H9 (cell line): ENCODE data around the gene ECSCR. TPM values are rescaled to one million over a fixed set of nuclear protein-coding genes. Genes with fewer than 3 reads are reported as not detected.

Experiments
- DNase-seq: peaks from one replicate; pipeline ENCODE4 v3.0.0-alpha.2; 2017
- H2AFZ ChIP-seq: one replicate; pipeline ENCODE4 v1.6.1; 2013; ENCODE audit warnings: mild to moderate bottlenecking, low read length, control low read depth, moderate library complexity
- H2AK5ac ChIP-seq: 2 replicates; pipeline ENCODE4 v1.6.1; 2013; ENCODE audit warnings: low read length, control low read depth, mixed read lengths; ENCODE audit not compliant: insufficient read length
- H2BK120ac ChIP-seq: one replicate; pipeline ENCODE4 v1.6.1; 2013; ENCODE audit warnings: low read depth, mild to moderate bottlenecking, low read length, control low read depth, inconsistent platforms; ENCODE audit not compliant: poor library complexity, severe bottlenecking
- H2BK12ac ChIP-seq: 2 replicates; pipeline ENCODE4 v1.6.1; 2013; ENCODE audit warnings: low read length, control low read depth, mixed read lengths, low read depth; ENCODE audit not compliant: insufficient read length
- H2BK15ac ChIP-seq: 2 replicates; pipeline ENCODE4 v1.6.1; 2013; ENCODE audit warnings: low read depth, low read length, control low read depth
- H2BK20ac ChIP-seq: one replicate; pipeline ENCODE4 v1.6.1; 2013; ENCODE audit warnings: low read depth, mild to moderate bottlenecking, low read length, control low read depth, inconsistent platforms; ENCODE audit not compliant: poor library complexity, severe bottlenecking
- H2BK5ac ChIP-seq: 2 replicates; pipeline ENCODE4 v1.6.1; 2013; ENCODE audit warnings: low read length, control low read depth, mixed read lengths; ENCODE audit not compliant: insufficient read length
- H3K14ac ChIP-seq: 2 replicates; pipeline ENCODE4 v1.6.1; 2013; ENCODE audit warnings: low read length, control low read depth; ENCODE audit not compliant: insufficient read depth
- H3K18ac ChIP-seq: 2 replicates; pipeline ENCODE4 v1.6.1; 2013; ENCODE audit warnings: low read depth, mild to moderate bottlenecking, mixed read lengths, low read length, control low read depth; ENCODE audit not compliant: insufficient read length
- H3K23ac ChIP-seq: 2 replicates; pipeline ENCODE4 v1.6.1; 2013; ENCODE audit warnings: low read length, control low read depth, mixed read lengths, low read depth; ENCODE audit not compliant: insufficient read length
- H3K23me2 ChIP-seq: 2 replicates; pipeline ENCODE4 v1.6.1; 2013; ENCODE audit warnings: low read depth, mild to moderate bottlenecking, mixed read lengths, low read length, control low read depth; ENCODE audit not compliant: insufficient read length, poor library complexity, severe bottlenecking
- H3K27ac ChIP-seq: 2 replicates; pipeline ENCODE4 v1.5.1; 2013; ENCODE audit warnings: low read length, control low read depth, mixed read lengths, low read depth; ENCODE audit not compliant: insufficient read length
- H3K27me3 ChIP-seq: 2 replicates; pipeline ENCODE4 v1.6.1; 2013; ENCODE audit warnings: low read length, control low read depth, inconsistent platforms; ENCODE audit not compliant: insufficient read depth
- H3K4ac ChIP-seq: 2 replicates; pipeline ENCODE4 v1.6.1; 2013; ENCODE audit warnings: low read depth, mild to moderate bottlenecking, control low read depth, inconsistent platforms, low read length, moderate library complexity
- H3K4me1 ChIP-seq: 2 replicates; pipeline ENCODE4 v1.6.1; 2013; ENCODE audit warnings: low read length, control low read depth, inconsistent platforms; ENCODE audit not compliant: insufficient read depth
- H3K4me2 ChIP-seq: 2 replicates; pipeline ENCODE4 v1.6.1; 2013; ENCODE audit warnings: low read length, control low read depth, mixed read lengths; ENCODE audit not compliant: insufficient read length, insufficient read depth
- H3K56ac ChIP-seq: 2 replicates; pipeline ENCODE4 v1.6.1; 2013; ENCODE audit warnings: low read depth, mild to moderate bottlenecking, mixed read lengths, low read length, control low read depth; ENCODE audit not compliant: insufficient read length
- H3K79me1 ChIP-seq: 2 replicates; pipeline ENCODE4 v1.6.1; 2013; ENCODE audit warnings: low read depth, mild to moderate bottlenecking, moderate library complexity, low read length, control low read depth, inconsistent platforms; ENCODE audit not compliant: insufficient read depth, poor library complexity, severe bottlenecking
- H3K79me2 ChIP-seq: 2 replicates; pipeline ENCODE4 v1.6.1; 2013; ENCODE audit warnings: low read length, control low read depth, inconsistent platforms; ENCODE audit not compliant: insufficient read depth
- H3K9ac ChIP-seq: 2 replicates; pipeline ENCODE4 v1.6.1; 2013; ENCODE audit warnings: low read length, control low read depth, mixed read lengths; ENCODE audit not compliant: insufficient read length; ENCODE audit errors: extremely low read depth
- H3K9me3 ChIP-seq: one replicate; pipeline ENCODE4 v1.6.1; 2013; ENCODE audit warnings: low read depth, low read length, inconsistent platforms; ENCODE audit not compliant: control insufficient read depth
- H3T11ph ChIP-seq: one replicate; pipeline ENCODE4 v1.6.1; 2013; ENCODE audit warnings: mild to moderate bottlenecking, low read length, control low read depth, inconsistent platforms
- H4K20me1 ChIP-seq: one replicate; pipeline ENCODE4 v1.6.1; 2013; ENCODE audit not compliant: control insufficient read depth, insufficient read length, insufficient read depth
- H4K5ac ChIP-seq: 2 replicates; pipeline ENCODE4 v1.6.1; 2013; ENCODE audit warnings: low read depth, mild to moderate bottlenecking, mixed read lengths, low read length, control low read depth; ENCODE audit not compliant: insufficient read length
- H4K8ac ChIP-seq: replicated peaks from 2 replicates; pipeline ENCODE4 v1.6.1; 2013; ENCODE audit warnings: low read length, control low read depth, mixed read lengths, low read depth; ENCODE audit not compliant: insufficient read length
- H4K91ac ChIP-seq: 2 replicates; pipeline ENCODE4 v1.6.1; 2013; ENCODE audit warnings: low read depth, mild to moderate bottlenecking, moderate library complexity, mixed read lengths, low read length, control low read depth; ENCODE audit not compliant: insufficient read length
- H3K27ac Mint-ChIP-seq, 3 experiments: 2 replicates in 2 of 3; 3 replicates in 1 of 3; pipeline ENCODE4 v1.8.0; 2020 to 2021; ENCODE audit warnings: mixed read lengths in 3 of 3, mild to moderate bottlenecking in 1 of 3, moderate library complexity in 1 of 3
- H3K27me3 Mint-ChIP-seq: 2 replicates; pipeline ENCODE4 v1.8.0; 2021; ENCODE audit warnings: low read depth, mild to moderate bottlenecking, moderate library complexity, mixed read lengths
- H3K36me3 Mint-ChIP-seq, 3 experiments: 2 replicates in 2 of 3; 3 replicates in 1 of 3; pipeline ENCODE4 v1.8.0; 2020 to 2021; ENCODE audit warnings: low read depth in 3 of 3, mixed read lengths in 3 of 3; ENCODE audit not compliant: insufficient read depth in 1 of 3
- H3K4me1 Mint-ChIP-seq, 2 experiments: 2 replicates each; pipeline ENCODE4 v1.8.0; 2020; ENCODE audit warnings: mixed read lengths in 2 of 2
- H3K4me3 Mint-ChIP-seq, 2 experiments: 2 replicates in 1 of 2; 3 replicates in 1 of 2; pipeline ENCODE4 v1.8.0; 2020 to 2021; ENCODE audit warnings: mild to moderate bottlenecking in 2 of 2, mixed read lengths in 2 of 2, moderate library complexity in 1 of 2
- H3K9me3 Mint-ChIP-seq, 2 experiments: 2 replicates in 1 of 2; 3 replicates in 1 of 2; pipeline ENCODE4 v1.8.0; 2020; ENCODE audit warnings: mild to moderate bottlenecking in 2 of 2, mixed read lengths in 2 of 2, moderate library complexity in 1 of 2
- whole genome bisulfite sequencing: extraction: QIAGEN DNeasy Blood & Tissue Kit; methylation state at CpG from one replicate; pipeline ENCODE4 v1.1.7; 2013; ENCODE audit warnings: missing lambda C conversion rate, low lambda C conversion rate, mixed read lengths; ENCODE audit not compliant: insufficient read length; ENCODE audit errors: extremely low coverage; 5-methylcytosine and 5-hydroxymethylcytosine counted together
- total RNA-seq: library from RNA; stranded (reverse); gene quantifications from 2 replicates; pipeline ENCODE4 v1.2.1, GENCODE V29; 2021
- TF ChIP-seq, protein P1 (sequence below): fragments of 200-600 bp; sonication (generic); conservative IDR thresholded peaks from 3 replicates; pipeline ENCODE4 v1.8.0; 2021; ENCODE audit warnings: antibody characterized with exemption, mild to moderate bottlenecking

ECSCR gene
- total RNA-seq, 1 experiment from 2014 or later: 1.6 TPM

DNA sequence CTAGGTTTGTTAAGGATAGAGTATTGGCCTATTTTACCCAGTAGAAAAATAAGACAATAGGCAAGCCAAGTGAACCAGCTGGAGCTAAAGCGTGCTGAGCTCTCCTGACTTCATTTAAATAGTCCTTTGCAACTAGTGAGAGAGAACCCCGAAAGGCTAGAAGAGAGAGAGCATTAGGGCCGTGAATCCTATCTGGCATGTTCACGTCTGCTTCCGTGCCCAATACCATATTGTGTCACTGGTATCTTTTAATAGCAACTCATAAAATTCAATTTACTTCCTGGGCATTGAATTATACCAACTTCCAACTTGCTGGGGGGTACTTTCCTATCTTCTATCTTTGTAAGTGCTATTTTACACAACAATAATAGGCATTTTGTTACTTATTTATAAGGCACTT is 37.0 kb downstream of the ECSCR start:
- Histone ChIP-seq H3K56ac (no peak overlapping the region), H3K9ac (no peak overlapping the region), H2BK20ac (no peak overlapping the region), H4K20me1 (no peaks in the 10 kb centered on the region), H3K9me3 (no peaks in the 10 kb centered on the region), H3K27ac (no peak overlapping the region), H2BK5ac (no peak overlapping the region), H2BK120ac (no peak overlapping the region), H2AFZ (no peak overlapping the region), H3K4me1 (no peaks in the 10 kb centered on the region), H3K4me2 (no peak overlapping the region), H3K23ac (no peak overlapping the region), H3T11ph (no peak overlapping the region), H3K23me2 (no peaks in the 10 kb centered on the region), H2AK5ac (no peak overlapping the region), H3K79me1 (no peaks in the 10 kb centered on the region), H4K5ac (no peak overlapping the region), H3K14ac (no peak overlapping the region), H3K79me2 (no peaks in the 10 kb centered on the region), H4K8ac (no peak overlapping the region), H3K4ac (no peak overlapping the region), H2BK15ac (no peak overlapping the region), H3K18ac (no peak overlapping the region), H4K91ac (no peak overlapping the region), H2BK12ac (no peak overlapping the region), H3K27me3 (no peaks in the 10 kb centered on the region)
- peaks cover 0 to 4% of the 10 kb centered on the region in 2 experiments; a peak in 1 of 4 replicates for H3K4me1 Mint-ChIP-seq
- TF ChIP-seq, protein P1, sequence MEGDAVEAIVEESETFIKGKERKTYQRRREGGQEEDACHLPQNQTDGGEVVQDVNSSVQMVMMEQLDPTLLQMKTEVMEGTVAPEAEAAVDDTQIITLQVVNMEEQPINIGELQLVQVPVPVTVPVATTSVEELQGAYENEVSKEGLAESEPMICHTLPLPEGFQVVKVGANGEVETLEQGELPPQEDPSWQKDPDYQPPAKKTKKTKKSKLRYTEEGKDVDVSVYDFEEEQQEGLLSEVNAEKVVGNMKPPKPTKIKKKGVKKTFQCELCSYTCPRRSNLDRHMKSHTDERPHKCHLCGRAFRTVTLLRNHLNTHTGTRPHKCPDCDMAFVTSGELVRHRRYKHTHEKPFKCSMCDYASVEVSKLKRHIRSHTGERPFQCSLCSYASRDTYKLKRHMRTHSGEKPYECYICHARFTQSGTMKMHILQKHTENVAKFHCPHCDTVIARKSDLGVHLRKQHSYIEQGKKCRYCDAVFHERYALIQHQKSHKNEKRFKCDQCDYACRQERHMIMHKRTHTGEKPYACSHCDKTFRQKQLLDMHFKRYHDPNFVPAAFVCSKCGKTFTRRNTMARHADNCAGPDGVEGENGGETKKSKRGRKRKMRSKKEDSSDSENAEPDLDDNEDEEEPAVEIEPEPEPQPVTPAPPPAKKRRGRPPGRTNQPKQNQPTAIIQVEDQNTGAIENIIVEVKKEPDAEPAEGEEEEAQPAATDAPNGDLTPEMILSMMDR: no peak
- H3K27me3 Mint-ChIP-seq: no peaks in the 10 kb centered on the region
- DNase-seq: no peak
- peaks cover 5 to 63% (median 51%) of the 10 kb centered on the region in 3 experiments for H3K36me3 Mint-ChIP-seq
- H3K9me3 Mint-ChIP-seq: no peaks in the 10 kb centered on the region
- H3K4me3 Mint-ChIP-seq: no peak overlapping the region
- WGBS: no CpG with 5 or more reads among the region's 5 CpGs
- H3K27ac Mint-ChIP-seq: no peak overlapping the region; a peak in 1 of 7 replicates
